Measurements from ENCODE around the gene FANK1. TPM values are rescaled to one million over a fixed set of nuclear protein-coding genes. Genes with fewer than 3 reads are reported as not detected.

FANK1 gene
- 3.2 TPM for total RNA-seq

- peak; percentile 95 for DNase-seq
Measured at GRCh38 chr10:125896088-125896934, at the start of gene FANK1. TSS of gene FANK1 (plus strand) at chr10:125896564. CDS start at chr10:125896643, 79 bp downstream.

GRCh38 chr10:125846894-125847293 is 49.5 kb upstream of the FANK1 start:
- DNase-seq: no peak

- no peak for DNase-seq
Measured at GRCh38 chr10:125848371-125848770, 48.0 kb upstream of the FANK1 start.

GRCh38 chr10:125848857-125849256 is 47.5 kb upstream of the FANK1 start:
- DNase-seq: no peak

GRCh38 chr10:125849448-125849847 is 46.9 kb upstream of the FANK1 start:
- DNase-seq: no peak

GRCh38 chr10:125850766-125851731 is 45.3 kb upstream of the FANK1 start:
- DNase-seq: no peak

GRCh38 chr10:125852487-125852886 is 43.9 kb upstream of the FANK1 start:
- DNase-seq: no peak

- no peak for DNase-seq
Measured at GRCh38 chr10:125857185-125857760, 39.1 kb upstream of the FANK1 start.

GRCh38 chr10:125859128-125859817 is 37.1 kb upstream of the FANK1 start:
- DNase-seq: no peak

GRCh38 chr10:125865120-125865519 is 31.2 kb upstream of the FANK1 start:
- DNase-seq: no peak

GRCh38 chr10:125866421-125867029 is 29.8 kb upstream of the FANK1 start:
- no peak for DNase-seq

GRCh38 chr10:125868372-125868975 is 27.9 kb upstream of the FANK1 start:
- peak; percentile 41 for DNase-seq

GRCh38 chr10:125871338-125871737 is 25.0 kb upstream of the FANK1 start:
- DNase-seq: no peak

- DNase-seq: no peak
Measured at GRCh38 chr10:125878957-125879835, 17.2 kb upstream of the FANK1 start.

GRCh38 chr10:125880719-125881118 is 15.6 kb upstream of the FANK1 start:
- no peak for DNase-seq

GRCh38 chr10:125881192-125881591 is 15.2 kb upstream of the FANK1 start, which contains the start of gene DHX32:
TSS of gene DHX32 (minus strand) at chr10:125881292. CDS start at chr10:125880824, 468 bp downstream.
- DNase-seq: no peak

GRCh38 chr10:125882596-125882995 is 13.8 kb upstream of the FANK1 start:
- DNase-seq: no peak

GRCh38 chr10:125883211-125883610 is 13.2 kb upstream of the FANK1 start:
- DNase-seq: peak; percentile 14

- no peak for DNase-seq
Measured at GRCh38 chr10:125886914-125887512, 9.4 kb upstream of the FANK1 start.

Measured in tongue (tissue), 2 donors.